Liver (tissue), 9 donors: ENCODE results near the gene NF2. TPM values are rescaled to one million over a fixed set of nuclear protein-coding genes. Genes with fewer than 3 reads are reported as not detected.

ENCODE experiments used
- DNase-seq: peaks from one replicate; pipeline ENCODE4 v3.0.0-alpha.2; 2017; ENCODE audit warnings: low spot score
- H3K27ac ChIP-seq, 2 donors: one replicate each; pipeline ENCODE4 v1.7.0; 2013; ENCODE audit warnings: inconsistent platforms in 2 of 2, low read length in 2 of 2, control low read depth in 1 of 2, low read depth in 1 of 2, mild to moderate bottlenecking in 1 of 2
- H3K27me3 ChIP-seq, 4 donors: one replicate each; pipeline versions ENCODE4 v1.6.1 to v1.7.0; 2013; ENCODE audit warnings: low read length in 3 of 4, inconsistent platforms in 1 of 4, mild to moderate bottlenecking in 1 of 4, moderate library complexity in 1 of 4; ENCODE audit not compliant: control insufficient read depth in 4 of 4, insufficient read depth in 4 of 4
- H3K36me3 ChIP-seq, 4 donors: one replicate each; pipeline versions ENCODE4 v1.6.1 to v1.7.0; 2013; ENCODE audit warnings: low read length in 3 of 4, mild to moderate bottlenecking in 3 of 4, low read depth in 1 of 4, moderate library complexity in 1 of 4; ENCODE audit not compliant: control insufficient read depth in 4 of 4, insufficient read depth in 3 of 4
- H3K4me1 ChIP-seq, 4 donors: one replicate each; pipeline versions ENCODE4 v1.6.1 to v1.7.0; 2013; ENCODE audit warnings: low read length in 3 of 4, mild to moderate bottlenecking in 3 of 4, moderate library complexity in 1 of 4; ENCODE audit not compliant: control insufficient read depth in 4 of 4, insufficient read depth in 4 of 4
- H3K4me3 ChIP-seq, 3 donors: one replicate each; pipeline versions ENCODE4 v1.6.1 to v1.7.0; 2013; ENCODE audit warnings: low read length in 3 of 3, control low read depth in 1 of 3, low read depth in 1 of 3, mild to moderate bottlenecking in 1 of 3
- H3K9ac ChIP-seq, 2 donors: one replicate each; pipeline ENCODE4 v1.7.0; 2013; ENCODE audit warnings: low read length in 2 of 2, mild to moderate bottlenecking in 2 of 2, moderate library complexity in 2 of 2, control low read depth in 1 of 2, low read depth in 1 of 2
- H3K9me3 ChIP-seq, 4 donors: one replicate each; pipeline versions ENCODE4 v1.6.1 to v1.7.0; 2013; ENCODE audit warnings: low read length in 3 of 4; ENCODE audit not compliant: control insufficient read depth in 4 of 4
- EGR1 ChIP-seq, 2 donors: IDR thresholded peaks; 2 replicates each; pipeline ENCODE4 v1.6.1; 2016 to 2018; ENCODE audit warnings: antibody characterized with exemption in 2 of 2, low read depth in 2 of 2
- FOXA1 ChIP-seq: IDR thresholded peaks from 2 replicates; pipeline ENCODE4 v1.6.1; 2016; ENCODE audit warnings: antibody characterized with exemption
- FOXA2 ChIP-seq: IDR thresholded peaks from 2 replicates; pipeline ENCODE4 v1.6.1; 2016; ENCODE audit warnings: antibody characterized with exemption
- GABPA ChIP-seq, 2 donors: IDR thresholded peaks in 1 of 2; conservative IDR thresholded peaks in 1 of 2; 2 replicates each; pipeline ENCODE4 v1.6.1; 2016; ENCODE audit warnings: antibody characterized with exemption in 2 of 2, mild to moderate bottlenecking in 1 of 2, moderate library complexity in 1 of 2
- HNF4A ChIP-seq, 2 donors: conservative IDR thresholded peaks; 2 replicates each; pipeline ENCODE4 v1.6.1; 2016; ENCODE audit warnings: antibody characterized with exemption in 2 of 2, mild to moderate bottlenecking in 2 of 2
- HNF4G ChIP-seq: IDR thresholded peaks from 2 replicates; pipeline ENCODE4 v1.6.1; 2016; ENCODE audit warnings: antibody characterized with exemption
- JUND ChIP-seq, 2 donors: IDR thresholded peaks; 2 replicates each; pipeline ENCODE4 v1.6.1; 2016; ENCODE audit warnings: antibody characterized with exemption in 2 of 2
- NR2F2 ChIP-seq: IDR thresholded peaks from 2 replicates; pipeline ENCODE4 v1.6.1; 2016; ENCODE audit warnings: antibody characterized with exemption
- RAD21 ChIP-seq, 2 donors: IDR thresholded peaks; 2 replicates each; pipeline ENCODE4 v1.6.1; 2016; ENCODE audit warnings: antibody characterized with exemption in 2 of 2, mild to moderate bottlenecking in 2 of 2
- RXRA ChIP-seq, 2 donors: IDR thresholded peaks; 2 replicates each; pipeline ENCODE4 v1.6.1; 2017 to 2018; ENCODE audit warnings: antibody characterized with exemption in 2 of 2, mild to moderate bottlenecking in 1 of 2
- SP1 ChIP-seq: IDR thresholded peaks from 2 replicates; pipeline ENCODE4 v1.6.1; 2018; ENCODE audit warnings: antibody characterized with exemption, mild to moderate bottlenecking
- TAF1 ChIP-seq: conservative IDR thresholded peaks from 2 replicates; pipeline ENCODE4 v1.6.1; 2016; ENCODE audit warnings: antibody characterized with exemption, mild to moderate bottlenecking
- YY1 ChIP-seq: IDR thresholded peaks from 2 replicates; pipeline ENCODE4 v1.6.1; 2016; ENCODE audit warnings: antibody characterized with exemption, mild to moderate bottlenecking
- WGBS: extraction: QIAGEN DNeasy Blood & Tissue Kit; methylation state at CpG from one replicate; pipeline ENCODE4 v1.1.7; 2013; 5-methylcytosine and 5-hydroxymethylcytosine counted together
- polyA plus RNA-seq, 2 donors: library from polyadenylated mRNA; stranded (reverse) in 1 of 2; unstranded in 1 of 2; fragments of 200-250 nt in 1 of 2; fragments of >200 nt in 1 of 2; fragmentation: Nextera tagmentation in 1 of 2; extraction: Ambion mirVana in 1 of 2; gene quantifications; one replicate each; pipeline versions ENCODE4 v1.2.1 to v1.2.3, GENCODE V29; 2013 to 2015
- total RNA-seq, 2 donors: library from RNA; depleted of rRNA; stranded (reverse); fragments of >200 nt; gene quantifications; one replicate each; pipeline ENCODE4 v1.2.3, GENCODE V29; 2014
- TF ChIP-seq, protein P1 (sequence below): IDR thresholded peaks from 2 replicates; pipeline ENCODE4 v1.6.1; 2016; ENCODE audit warnings: antibody characterized with exemption
- TF ChIP-seq, protein P2 (sequence below): IDR thresholded peaks from 2 replicates; pipeline ENCODE4 v1.6.1; 2016; ENCODE audit warnings: antibody characterized with exemption, mild to moderate bottlenecking
- TF ChIP-seq, protein P3 (sequence below): IDR thresholded peaks from 2 replicates; pipeline ENCODE4 v1.6.1; 2016; ENCODE audit warnings: antibody characterized with exemption
- TF ChIP-seq, protein P4 (sequence below): IDR thresholded peaks from 2 replicates; pipeline ENCODE4 v1.6.1; 2016; ENCODE audit warnings: antibody characterized with exemption
- TF ChIP-seq, protein P5 (sequence below): fragments of 150-350 bp; IDR thresholded peaks from 2 replicates; pipeline ENCODE4 v1.5.1; 2017; ENCODE audit warnings: improper control_type of control experiment, low read depth, low read length; ENCODE audit not compliant: missing input control
- donor health status: healthy.
- donor health status: healthy.
- donor health status: healthy.
- donor health status: healthy.
- donor health status: healthy.

The NF2 gene
- total and polyA plus RNA-seq, 4 donors: 6.2 to 25.2 (median 11.2) TPM

DNA sequence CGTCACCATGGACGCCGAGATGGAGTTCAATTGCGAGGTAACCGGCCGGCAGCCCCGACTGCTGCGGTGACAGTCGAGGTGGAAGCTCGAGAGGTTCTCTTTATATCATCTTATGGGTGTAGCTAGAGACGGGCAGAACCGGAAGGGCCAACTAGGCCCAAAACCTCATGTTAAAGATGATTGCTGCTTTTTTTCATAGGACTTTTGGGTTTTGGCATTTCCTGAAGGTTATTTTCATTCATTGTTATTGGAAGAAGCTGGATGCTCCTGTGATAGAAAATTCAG lies 585 bp downstream of the NF2 start:
- H3K9me3 ChIP-seq: no peaks in the 10 kb centered on the region
- peak overlapping the region; percentile 77 to 82 for H3K9ac ChIP-seq
- H3K4me1 ChIP-seq: peaks cover 1 to 13% (median 10%) of the 10 kb centered on the region in 4 donors
- H3K4me3 ChIP-seq: peak overlapping the region; percentile 84 to 94 (median 87)
- no peaks in the 10 kb centered on the region for H3K36me3 ChIP-seq
- 1% methylated on average over 12 of the region's 12 CpGs for WGBS
- no peaks in the 10 kb centered on the region for H3K27me3 ChIP-seq
- TF ChIP-seq GABPA (IDR thresholded peaks at IDR 0.05 in 1 of 2, conservative IDR thresholded peaks at IDR 0.05 in 1 of 2): no peak
- TF ChIP-seq YY1: peak; percentile 47
- no peak for TF ChIP-seq RXRA (IDR thresholded peaks at IDR 0.05)
- TF ChIP-seq RAD21 (IDR thresholded peaks at IDR 0.05): no peak
- TF ChIP-seq, protein P1, sequence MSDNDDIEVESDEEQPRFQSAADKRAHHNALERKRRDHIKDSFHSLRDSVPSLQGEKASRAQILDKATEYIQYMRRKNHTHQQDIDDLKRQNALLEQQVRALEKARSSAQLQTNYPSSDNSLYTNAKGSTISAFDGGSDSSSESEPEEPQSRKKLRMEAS: no peak
- peak overlapping the region; percentile 79 to 95 for H3K27ac ChIP-seq
- no peak for DNase-seq

DNA sequence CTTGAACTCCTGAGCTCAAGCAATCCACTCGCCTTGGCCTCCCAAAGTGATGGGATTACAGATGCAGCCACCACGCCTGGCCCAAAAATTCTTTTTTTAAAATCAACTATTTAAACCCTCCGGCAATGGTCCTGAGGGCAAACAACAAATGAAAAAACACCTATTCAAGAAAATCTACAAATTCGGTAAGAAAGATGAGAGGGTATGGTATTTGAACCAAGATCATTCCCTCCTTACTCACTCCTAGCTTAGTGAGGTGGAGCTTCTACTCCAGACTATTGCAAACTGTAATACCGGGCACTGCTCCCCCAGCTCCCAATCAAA lies 2.1 kb downstream of the NF2 start:
- Histone ChIP-seq H3K4me3 (no peak overlapping the region), H3K9ac (no peak overlapping the region), H3K27ac (no peak overlapping the region), H3K36me3 (no peaks in the 10 kb centered on the region), H3K9me3 (no peaks in the 10 kb centered on the region), H3K27me3 (no peaks in the 10 kb centered on the region), H3K4me1 (peaks cover 1 to 13% (median 10%) of the 10 kb centered on the region in 4 donors)
- 96% methylated on average over 5 of the region's 5 CpGs for WGBS
- no peak for TF ChIP-seq NR2F2
- no peak for TF ChIP-seq RAD21 (IDR thresholded peaks at IDR 0.05)
- no peak for TF ChIP-seq HNF4G
- no peak for TF ChIP-seq SP1
- TF ChIP-seq EGR1 (IDR thresholded peaks at IDR 0.05; ENCODE audit: low read depth in 2 of 2): no peak
- TF ChIP-seq, protein P2, sequence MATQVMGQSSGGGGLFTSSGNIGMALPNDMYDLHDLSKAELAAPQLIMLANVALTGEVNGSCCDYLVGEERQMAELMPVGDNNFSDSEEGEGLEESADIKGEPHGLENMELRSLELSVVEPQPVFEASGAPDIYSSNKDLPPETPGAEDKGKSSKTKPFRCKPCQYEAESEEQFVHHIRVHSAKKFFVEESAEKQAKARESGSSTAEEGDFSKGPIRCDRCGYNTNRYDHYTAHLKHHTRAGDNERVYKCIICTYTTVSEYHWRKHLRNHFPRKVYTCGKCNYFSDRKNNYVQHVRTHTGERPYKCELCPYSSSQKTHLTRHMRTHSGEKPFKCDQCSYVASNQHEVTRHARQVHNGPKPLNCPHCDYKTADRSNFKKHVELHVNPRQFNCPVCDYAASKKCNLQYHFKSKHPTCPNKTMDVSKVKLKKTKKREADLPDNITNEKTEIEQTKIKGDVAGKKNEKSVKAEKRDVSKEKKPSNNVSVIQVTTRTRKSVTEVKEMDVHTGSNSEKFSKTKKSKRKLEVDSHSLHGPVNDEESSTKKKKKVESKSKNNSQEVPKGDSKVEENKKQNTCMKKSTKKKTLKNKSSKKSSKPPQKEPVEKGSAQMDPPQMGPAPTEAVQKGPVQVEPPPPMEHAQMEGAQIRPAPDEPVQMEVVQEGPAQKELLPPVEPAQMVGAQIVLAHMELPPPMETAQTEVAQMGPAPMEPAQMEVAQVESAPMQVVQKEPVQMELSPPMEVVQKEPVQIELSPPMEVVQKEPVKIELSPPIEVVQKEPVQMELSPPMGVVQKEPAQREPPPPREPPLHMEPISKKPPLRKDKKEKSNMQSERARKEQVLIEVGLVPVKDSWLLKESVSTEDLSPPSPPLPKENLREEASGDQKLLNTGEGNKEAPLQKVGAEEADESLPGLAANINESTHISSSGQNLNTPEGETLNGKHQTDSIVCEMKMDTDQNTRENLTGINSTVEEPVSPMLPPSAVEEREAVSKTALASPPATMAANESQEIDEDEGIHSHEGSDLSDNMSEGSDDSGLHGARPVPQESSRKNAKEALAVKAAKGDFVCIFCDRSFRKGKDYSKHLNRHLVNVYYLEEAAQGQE: no peak
- TF ChIP-seq, protein P3, sequence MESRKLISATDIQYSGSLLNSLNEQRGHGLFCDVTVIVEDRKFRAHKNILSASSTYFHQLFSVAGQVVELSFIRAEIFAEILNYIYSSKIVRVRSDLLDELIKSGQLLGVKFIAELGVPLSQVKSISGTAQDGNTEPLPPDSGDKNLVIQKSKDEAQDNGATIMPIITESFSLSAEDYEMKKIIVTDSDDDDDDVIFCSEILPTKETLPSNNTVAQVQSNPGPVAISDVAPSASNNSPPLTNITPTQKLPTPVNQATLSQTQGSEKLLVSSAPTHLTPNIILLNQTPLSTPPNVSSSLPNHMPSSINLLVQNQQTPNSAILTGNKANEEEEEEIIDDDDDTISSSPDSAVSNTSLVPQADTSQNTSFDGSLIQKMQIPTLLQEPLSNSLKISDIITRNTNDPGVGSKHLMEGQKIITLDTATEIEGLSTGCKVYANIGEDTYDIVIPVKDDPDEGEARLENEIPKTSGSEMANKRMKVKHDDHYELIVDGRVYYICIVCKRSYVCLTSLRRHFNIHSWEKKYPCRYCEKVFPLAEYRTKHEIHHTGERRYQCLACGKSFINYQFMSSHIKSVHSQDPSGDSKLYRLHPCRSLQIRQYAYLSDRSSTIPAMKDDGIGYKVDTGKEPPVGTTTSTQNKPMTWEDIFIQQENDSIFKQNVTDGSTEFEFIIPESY: no peak
- no peak for TF ChIP-seq YY1
- no peak for TF ChIP-seq JUND (IDR thresholded peaks at IDR 0.05)
- no peak for TF ChIP-seq FOXA1
- TF ChIP-seq FOXA2: no peak
- TF ChIP-seq, protein P4, sequence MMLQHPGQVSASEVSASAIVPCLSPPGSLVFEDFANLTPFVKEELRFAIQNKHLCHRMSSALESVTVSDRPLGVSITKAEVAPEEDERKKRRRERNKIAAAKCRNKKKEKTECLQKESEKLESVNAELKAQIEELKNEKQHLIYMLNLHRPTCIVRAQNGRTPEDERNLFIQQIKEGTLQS: no peak
- no peak for TF ChIP-seq RXRA (IDR thresholded peaks at IDR 0.05)
- TF ChIP-seq TAF1: no peak
- TF ChIP-seq, protein P5, sequence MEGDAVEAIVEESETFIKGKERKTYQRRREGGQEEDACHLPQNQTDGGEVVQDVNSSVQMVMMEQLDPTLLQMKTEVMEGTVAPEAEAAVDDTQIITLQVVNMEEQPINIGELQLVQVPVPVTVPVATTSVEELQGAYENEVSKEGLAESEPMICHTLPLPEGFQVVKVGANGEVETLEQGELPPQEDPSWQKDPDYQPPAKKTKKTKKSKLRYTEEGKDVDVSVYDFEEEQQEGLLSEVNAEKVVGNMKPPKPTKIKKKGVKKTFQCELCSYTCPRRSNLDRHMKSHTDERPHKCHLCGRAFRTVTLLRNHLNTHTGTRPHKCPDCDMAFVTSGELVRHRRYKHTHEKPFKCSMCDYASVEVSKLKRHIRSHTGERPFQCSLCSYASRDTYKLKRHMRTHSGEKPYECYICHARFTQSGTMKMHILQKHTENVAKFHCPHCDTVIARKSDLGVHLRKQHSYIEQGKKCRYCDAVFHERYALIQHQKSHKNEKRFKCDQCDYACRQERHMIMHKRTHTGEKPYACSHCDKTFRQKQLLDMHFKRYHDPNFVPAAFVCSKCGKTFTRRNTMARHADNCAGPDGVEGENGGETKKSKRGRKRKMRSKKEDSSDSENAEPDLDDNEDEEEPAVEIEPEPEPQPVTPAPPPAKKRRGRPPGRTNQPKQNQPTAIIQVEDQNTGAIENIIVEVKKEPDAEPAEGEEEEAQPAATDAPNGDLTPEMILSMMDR: no peak
- no peak for TF ChIP-seq HNF4A (conservative IDR thresholded peaks at IDR 0.05)
- TF ChIP-seq GABPA (IDR thresholded peaks at IDR 0.05 in 1 of 2, conservative IDR thresholded peaks at IDR 0.05 in 1 of 2): no peak
- no peak for DNase-seq
